Epithelial cell of esophagus (primary cell): Measurements from ENCODE around the gene SNX5.

Experiments used
- DNase-seq: peaks from one replicate; pipeline ENCODE4 v3.0.0; 2010; ENCODE audit warnings: low read depth
- H3K4me3 ChIP-seq: 2 replicates; pipeline ENCODE4 v1.5.1; 2011; ENCODE audit warnings: mild to moderate bottlenecking, low read length, control low read depth
- CTCF ChIP-seq: IDR thresholded peaks from 2 replicates; pipeline ENCODE4 v1.5.1; 2011; ENCODE audit warnings: low read depth, mild to moderate bottlenecking, low read length, control low read depth, inconsistent platforms; ENCODE audit not compliant: insufficient read depth; ENCODE audit errors: missing control alignments

The SNX5 gene

GRCh38 chr20:17946572-17947473 is 21.8 kb downstream of the SNX5 start:
- H3K4me3 ChIP-seq, result no peak overlapping the region
- TF ChIP-seq CTCF, result no peak

GRCh38 chr20:17946040-17946439 is 22.6 kb downstream of the SNX5 start:
- no peak for DNase-seq
- TF ChIP-seq CTCF, result no peak

More at GRCh38 chr20:17946572-17947473, 21.8 kb downstream of the SNX5 start:
- no peak for DNase-seq

GRCh38 chr20:17944854-17945474 is 23.6 kb downstream of the SNX5 start:
- DNase-seq, result no peak
- no peak for TF ChIP-seq CTCF
- no peak overlapping the region for H3K4me3 ChIP-seq

More at GRCh38 chr20:17946040-17946439, 22.6 kb downstream of the SNX5 start:
- H3K4me3 ChIP-seq, result no peak overlapping the region

GRCh38 chr20:17943343-17943742 is 25.3 kb downstream of the SNX5 start:
- TF ChIP-seq CTCF, result no peak
- no peak overlapping the region for H3K4me3 ChIP-seq
- no peak for DNase-seq

GRCh38 chr20:17941826-17942196 is 26.8 kb downstream of the SNX5 start:
- TF ChIP-seq CTCF, result no peak
- DNase-seq, result no peak
- H3K4me3 ChIP-seq, result no peak overlapping the region

- H3K4me3 ChIP-seq, result no peak overlapping the region
- no peak for TF ChIP-seq CTCF
- DNase-seq, result no peak
Observed at GRCh38 chr20:17941087-17941825, 27.3 kb downstream of the SNX5 start.
